ENCODE measurements around the gene ACAD11. TPM values are rescaled to one million over a fixed set of nuclear protein-coding genes. Genes with fewer than 3 reads are reported as not detected.

Gene ACAD11, protein sequence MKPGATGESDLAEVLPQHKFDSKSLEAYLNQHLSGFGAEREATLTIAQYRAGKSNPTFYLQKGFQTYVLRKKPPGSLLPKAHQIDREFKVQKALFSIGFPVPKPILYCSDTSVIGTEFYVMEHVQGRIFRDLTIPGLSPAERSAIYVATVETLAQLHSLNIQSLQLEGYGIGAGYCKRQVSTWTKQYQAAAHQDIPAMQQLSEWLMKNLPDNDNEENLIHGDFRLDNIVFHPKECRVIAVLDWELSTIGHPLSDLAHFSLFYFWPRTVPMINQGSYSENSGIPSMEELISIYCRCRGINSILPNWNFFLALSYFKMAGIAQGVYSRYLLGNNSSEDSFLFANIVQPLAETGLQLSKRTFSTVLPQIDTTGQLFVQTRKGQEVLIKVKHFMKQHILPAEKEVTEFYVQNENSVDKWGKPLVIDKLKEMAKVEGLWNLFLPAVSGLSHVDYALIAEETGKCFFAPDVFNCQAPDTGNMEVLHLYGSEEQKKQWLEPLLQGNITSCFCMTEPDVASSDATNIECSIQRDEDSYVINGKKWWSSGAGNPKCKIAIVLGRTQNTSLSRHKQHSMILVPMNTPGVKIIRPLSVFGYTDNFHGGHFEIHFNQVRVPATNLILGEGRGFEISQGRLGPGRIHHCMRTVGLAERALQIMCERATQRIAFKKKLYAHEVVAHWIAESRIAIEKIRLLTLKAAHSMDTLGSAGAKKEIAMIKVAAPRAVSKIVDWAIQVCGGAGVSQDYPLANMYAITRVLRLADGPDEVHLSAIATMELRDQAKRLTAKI
- 18.5 and 25.7 TPM in 2 replicates for total RNA-seq (2014; rRNA removed; shearing (Covaris generic))
- total RNA-seq (2022) = 21.7 and 23.5 TPM in 2 replicates
- Bru-seq, nascent RNA = percentile 86 among the genes with signal in this experiment
- percentile 94 among the genes with signal in this experiment for BruChase-seq, experiment 1, labeled RNA remaining after a 6-hour chase
- BruChase-seq, experiment 2, labeled RNA remaining after a 2-hour chase = percentile 92 among the genes with signal in this experiment
- long read RNA-seq, full-length matches to known transcripts = 22 of 33 reads
- long read RNA-seq, partial matches to known transcripts = 4 of 33 reads
- long read RNA-seq, other reads (novel, unspliced or antisense) = 7 of 33 reads

DNA sequence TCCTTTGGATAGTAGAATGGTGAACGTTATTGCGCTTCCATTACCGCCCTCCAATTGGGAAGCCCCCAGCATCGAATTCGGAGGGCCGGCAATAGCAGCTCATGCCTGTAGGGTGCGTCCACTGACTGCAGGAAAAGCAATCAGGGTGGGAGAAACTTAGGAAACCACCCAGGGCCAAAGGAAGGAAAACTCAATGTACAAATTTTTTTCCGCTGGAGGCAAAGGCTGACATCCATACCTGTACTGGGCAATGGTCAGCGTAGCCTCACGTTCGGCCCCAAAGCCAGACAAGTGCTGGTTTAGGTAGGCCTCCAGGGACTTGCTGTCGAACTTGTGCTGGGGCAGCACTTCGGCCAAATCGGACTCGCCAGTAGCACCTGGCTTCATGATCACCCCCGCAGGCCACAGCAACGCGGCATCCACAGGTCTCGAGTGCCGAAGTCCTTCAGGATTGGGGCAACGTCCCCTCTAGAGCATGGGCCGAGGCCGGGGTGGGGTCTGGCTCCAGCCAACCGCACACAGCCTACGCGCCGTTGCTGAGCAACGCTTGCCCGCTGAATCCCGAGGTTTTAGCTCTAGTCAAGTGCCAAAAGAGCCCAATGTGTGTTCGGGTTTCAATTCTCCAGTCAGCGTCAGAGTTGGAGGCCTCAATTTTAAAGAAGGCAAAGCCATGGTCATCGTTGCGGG lies at the start of gene ACAD11:
ACAD11 (minus strand) TSS at position 445 of the 687 bp plus-strand sequence; CDS start at position 387, 58 bp downstream.
- ChIA-PET POLR2A (interaction anchor here (0.6 to 3.2 kb wide), 5 partner anchors 11 to 914 kb away, joined by 3 to 19 read pairs (median 3); partner anchors contain the start of gene CDV3), CTCF (ENCODE audit: unreplicated experiment) (no interaction called here)

DNA sequence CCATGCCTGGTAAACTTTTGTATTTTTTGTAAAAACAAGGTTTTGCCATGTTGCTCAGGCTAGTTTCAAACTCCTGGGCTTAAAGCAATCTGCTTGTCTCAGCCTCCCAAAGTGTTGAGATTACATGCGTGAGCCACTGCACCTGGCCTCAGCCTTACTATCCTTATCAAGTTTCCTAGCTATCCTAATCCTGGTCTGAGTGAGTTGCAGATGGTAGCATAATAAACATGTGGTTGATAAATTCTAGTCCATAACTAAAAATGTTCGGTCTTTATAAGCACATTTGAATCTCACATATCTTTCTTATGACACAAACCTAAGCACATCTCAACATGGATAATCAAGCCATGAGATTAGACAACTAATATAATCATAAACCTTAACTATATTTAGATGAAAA lies 44.1 kb upstream of the ACAD11 start:
- Histone ChIP-seq H3K9me2 (ENCODE audit: insufficient read depth, low read length) (no peaks in the 10 kb centered on the region), H3K79me2 (ENCODE audit: insufficient read depth, low read depth, low read length) (no peaks in the 10 kb centered on the region), H3K36me3 (ENCODE audit: insufficient read depth, low read length) (peaks cover 15% of the 10 kb centered on the region; the same call in 1 of the 2 replicates), H3K4me3 (ENCODE audit: low read depth, low read length, poor library complexity, severe bottlenecking) (no peak overlapping the region), H4K20me1 (ENCODE audit: insufficient read depth, low read length) (no peaks in the 10 kb centered on the region), H3K27ac (ENCODE audit: low read depth, low read length, poor library complexity, severe bottlenecking) (no peak overlapping the region), H3K4me1 (ENCODE audit: insufficient read depth, low read length, poor library complexity, severe bottlenecking) (no peaks in the 10 kb centered on the region), H2AFZ (ENCODE audit: low read length) (no peak overlapping the region), H3K9me3 (ENCODE audit: low read length) (no peaks in the 10 kb centered on the region), H3K4me2 (ENCODE audit: low read length) (no peak overlapping the region)
- ChIA-PET POLR2A (interaction anchor here (0.7 kb wide), 1 partner anchor 50 kb away, joined by 3 read pairs; no protein-coding TSS in a partner anchor), CTCF (ENCODE audit: unreplicated experiment) (no interaction called here)
- DNase-seq (ENCODE audit: low spot score) = no peak
- intact Hi-C loops (cut with micrococcal nuclease; ENCODE audit: unreplicated experiment) = no loop called here
- no TSS peak for BruUV-seq (replicated peaks)
- TF ChIP-seq, protein P1, sequence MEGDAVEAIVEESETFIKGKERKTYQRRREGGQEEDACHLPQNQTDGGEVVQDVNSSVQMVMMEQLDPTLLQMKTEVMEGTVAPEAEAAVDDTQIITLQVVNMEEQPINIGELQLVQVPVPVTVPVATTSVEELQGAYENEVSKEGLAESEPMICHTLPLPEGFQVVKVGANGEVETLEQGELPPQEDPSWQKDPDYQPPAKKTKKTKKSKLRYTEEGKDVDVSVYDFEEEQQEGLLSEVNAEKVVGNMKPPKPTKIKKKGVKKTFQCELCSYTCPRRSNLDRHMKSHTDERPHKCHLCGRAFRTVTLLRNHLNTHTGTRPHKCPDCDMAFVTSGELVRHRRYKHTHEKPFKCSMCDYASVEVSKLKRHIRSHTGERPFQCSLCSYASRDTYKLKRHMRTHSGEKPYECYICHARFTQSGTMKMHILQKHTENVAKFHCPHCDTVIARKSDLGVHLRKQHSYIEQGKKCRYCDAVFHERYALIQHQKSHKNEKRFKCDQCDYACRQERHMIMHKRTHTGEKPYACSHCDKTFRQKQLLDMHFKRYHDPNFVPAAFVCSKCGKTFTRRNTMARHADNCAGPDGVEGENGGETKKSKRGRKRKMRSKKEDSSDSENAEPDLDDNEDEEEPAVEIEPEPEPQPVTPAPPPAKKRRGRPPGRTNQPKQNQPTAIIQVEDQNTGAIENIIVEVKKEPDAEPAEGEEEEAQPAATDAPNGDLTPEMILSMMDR (conservative IDR thresholded peaks at IDR 0.05; ENCODE audit: low read length) = no peak
- TF ChIP-seq EZH2phosphoT487 (IDR thresholded peaks at IDR 0.05; ENCODE audit: borderline replicate concordance, low read depth, low read length) = no peak

More for the DNA sequence above, at the start of gene ACAD11:
- TSS peak; percentile 80 for BruUV-seq (replicated peaks)
- no peaks in the 10 kb centered on the region for H3K9me3 ChIP-seq (ENCODE audit: low read length)
- peak within 1 kb of the TSS; percentile 56 for H3K27ac ChIP-seq (ENCODE audit: low read depth, low read length, poor library complexity, severe bottlenecking)
- H3K4me2 ChIP-seq (ENCODE audit: low read length) = peak within 1 kb of the TSS; percentile 91
- H3K9me2 ChIP-seq (ENCODE audit: insufficient read depth, low read length) = no peaks in the 10 kb centered on the region
- H3K79me2 ChIP-seq (ENCODE audit: insufficient read depth, low read depth, low read length) = peaks cover 64% of the 10 kb centered on the region
- intact Hi-C loops (cut with micrococcal nuclease; ENCODE audit: unreplicated experiment) = loop anchor here (1.0 kb wide), 1 partner anchor 63 kb away; the partner anchor contains the start of gene NPHP3
- no peak for TF ChIP-seq EZH2phosphoT487 (IDR thresholded peaks at IDR 0.05; ENCODE audit: borderline replicate concordance, low read depth, low read length)
- TF ChIP-seq, protein P1 (conservative IDR thresholded peaks at IDR 0.05; ENCODE audit: low read length) = peak; percentile 83
- peaks cover 24% of the 10 kb centered on the region for H3K4me1 ChIP-seq (ENCODE audit: insufficient read depth, low read length, poor library complexity, severe bottlenecking)
- H4K20me1 ChIP-seq (ENCODE audit: insufficient read depth, low read length) = peaks cover 19% of the 10 kb centered on the region; the same call in 1 of the 2 replicates
- H2AFZ ChIP-seq (ENCODE audit: low read length) = peak within 1 kb of the TSS; percentile 94
- peak; percentile 67 for DNase-seq (ENCODE audit: low spot score)
- H3K4me3 ChIP-seq (ENCODE audit: low read depth, low read length, poor library complexity, severe bottlenecking) = peak within 1 kb of the TSS; percentile 78
- 0 out of 2 replicates have a peak, but pooled peaks cover 10% of the 10 kb centered on the region for H3K36me3 ChIP-seq (ENCODE audit: insufficient read depth, low read length)

Measured in OCI-LY7 (cell line).